NCI-H128 (cell line): ENCODE measurements around the gene PEF1.
A peak's percentile ranks its signal among the peaks of the same experiment; 100 is the strongest.

Experiments
- DNase-seq: peaks from one replicate; lab custom pipeline; 2025; ENCODE audit not compliant: unreplicated experiment; lab: John Stamatoyannopoulos, UW

Gene PEF1

GRCh38 chr1:31644560-31645273 is at the start of gene PEF1:
Gene PEF1 (minus strand): TSS chr1:31644876. CDS start chr1:31644864, 12 bp downstream.
- DNase-seq: peak; percentile 99

- no peak for DNase-seq
These were observed 48.6 kb upstream of the PEF1 start for GRCh38 chr1:31693231-31693630.

- DNase-seq: no peak
These were observed 47.3 kb upstream of the PEF1 start for GRCh38 chr1:31691951-31692350.

- no peak for DNase-seq
These were observed 46.8 kb upstream of the PEF1 start for GRCh38 chr1:31691446-31691845.

- DNase-seq: no peak
These were observed 46.2 kb upstream of the PEF1 start for GRCh38 chr1:31690921-31691320.

GRCh38 chr1:31689854-31690253 is 45.2 kb upstream of the PEF1 start:
- DNase-seq: no peak

- no peak for DNase-seq
These were observed 44.7 kb upstream of the PEF1 start for GRCh38 chr1:31689379-31689778.

GRCh38 chr1:31688233-31688918 is 43.7 kb upstream of the PEF1 start:
- no peak for DNase-seq

- DNase-seq: no peak
These were observed 42.9 kb upstream of the PEF1 start for GRCh38 chr1:31687601-31688000.

GRCh38 chr1:31685795-31686194 is 41.1 kb upstream of the PEF1 start:
- no peak for DNase-seq

- DNase-seq: no peak
These were observed 39.3 kb upstream of the PEF1 start for GRCh38 chr1:31683997-31684396.

- DNase-seq: no peak
These were observed 36.7 kb upstream of the PEF1 start for GRCh38 chr1:31681415-31681814.

GRCh38 chr1:31679676-31680230 is 35.1 kb upstream of the PEF1 start:
- no peak for DNase-seq

- DNase-seq: no peak
These were observed 34.4 kb upstream of the PEF1 start for GRCh38 chr1:31679091-31679490.

GRCh38 chr1:31678681-31679080 is 34.0 kb upstream of the PEF1 start:
- no peak for DNase-seq

GRCh38 chr1:31677949-31678348 is 33.3 kb upstream of the PEF1 start:
- no peak for DNase-seq

- DNase-seq: no peak
These were observed 32.7 kb upstream of the PEF1 start for GRCh38 chr1:31677401-31677800.

- DNase-seq: no peak
These were observed 31.1 kb upstream of the PEF1 start for GRCh38 chr1:31675756-31676155.

- no peak for DNase-seq
These were observed 30.5 kb upstream of the PEF1 start for GRCh38 chr1:31675161-31675560.

GRCh38 chr1:31674626-31675025 is 29.9 kb upstream of the PEF1 start:
- DNase-seq: no peak

GRCh38 chr1:31673433-31673832 is 28.8 kb upstream of the PEF1 start:
- DNase-seq: no peak

GRCh38 chr1:31672986-31673385 is 28.3 kb upstream of the PEF1 start:
- DNase-seq: no peak
